ENCODE data around the gene C2orf15.

DNA sequence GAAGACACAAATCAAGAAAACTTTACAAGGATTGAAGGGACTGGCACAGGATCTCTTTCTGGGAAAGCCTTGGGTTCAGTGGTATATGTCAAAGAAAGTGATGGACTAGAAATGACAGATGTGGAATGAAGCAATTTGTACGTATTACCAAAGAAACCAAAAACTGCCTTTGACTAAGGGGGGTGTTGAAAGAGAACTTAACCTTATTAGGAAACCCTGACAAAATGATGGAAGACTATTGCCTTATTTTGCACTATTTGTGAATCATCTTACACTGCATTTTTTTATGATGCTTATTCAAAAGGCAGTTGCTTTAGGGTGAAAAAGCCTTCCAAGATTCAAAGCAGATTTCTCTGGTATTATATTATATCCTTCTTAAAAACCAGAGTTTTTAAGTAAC lies 9.2 kb downstream of the C2orf15 start:
- TF ChIP-seq EZH2 (IDR thresholded peaks at IDR 0.05; ENCODE audit: borderline replicate concordance) (no peak), EZH2phosphoT487 (IDR thresholded peaks at IDR 0.05; ENCODE audit: low read depth, severe bottlenecking, unreplicated experiment) (no peak)

Measured in hepatocyte (in vitro differentiated cells).